ENCODE results near the gene TOR2A.

GRCh38 chr9:127706836-127707241 lies 28.3 kb downstream of the TOR2A start, which contains the start of gene CFAP157:
- TF ChIP-seq CTCF (IDR thresholded peaks at IDR 0.05) (no peak), POLR2A (IDR thresholded peaks at IDR 0.05) (no peak)

All from thyroid gland (tissue), 4 donors.